Uterus (tissue), 2 donors: ENCODE measurements around the gene SLC35A1.

Experiments
- CTCF ChIP-seq, 4 experiments: fragments of 200-600 bp in 2 of 4; fragments of 450-650 bp in 2 of 4; sonication (generic) in 2 of 4; IDR thresholded peaks; one replicate each; pipeline ENCODE4 v1.5.1; 2016 to 2019; ENCODE audit warnings: antibody characterized with exemption in 4 of 4, mild to moderate bottlenecking in 2 of 4, moderate library complexity in 1 of 4
- POLR2A ChIP-seq, 2 donors: fragments of 450-650 bp; IDR thresholded peaks; one replicate each; pipeline ENCODE4 v1.6.1; 2016; ENCODE audit warnings: antibody characterized with exemption in 2 of 2, mild to moderate bottlenecking in 1 of 2, moderate library complexity in 1 of 2

DNA sequence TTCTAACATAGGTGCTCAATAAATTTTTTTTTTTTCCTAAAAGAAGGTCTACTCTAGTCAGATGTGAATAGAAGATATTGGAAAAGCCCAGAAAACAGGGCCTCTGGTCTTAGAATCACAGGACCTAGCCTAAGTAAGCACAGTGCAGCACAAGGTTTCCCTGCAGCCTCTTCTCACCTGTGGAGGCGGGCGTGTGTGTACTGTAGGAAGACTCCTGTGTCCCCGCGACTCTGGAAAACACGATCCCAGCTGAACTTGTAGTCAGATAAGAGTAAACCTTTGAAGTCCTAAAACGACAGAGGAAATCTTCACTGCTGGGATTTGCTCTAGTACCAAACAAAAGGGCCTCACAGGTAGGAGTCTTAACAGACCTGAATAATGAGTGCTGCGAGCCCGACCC, 45.7 kb downstream of the SLC35A1 start:
- no peak for TF ChIP-seq POLR2A (IDR thresholded peaks at IDR 0.05)
- TF ChIP-seq CTCF (IDR thresholded peaks at IDR 0.05), result no peak
